ENCODE data around the gene ITGBL1.
A peak's percentile ranks its signal among the peaks of the same experiment; 100 is the strongest.

ITGBL1 gene

GRCh38 chr13:101624210-101624922 is 171.9 kb downstream of the ITGBL1 start:
- H3K4me3 ChIP-seq (ENCODE audit: low read length) = no peak overlapping the region
- H3K9ac ChIP-seq (ENCODE audit: low read length) = peak overlapping the region; percentile 36
- H3K9me3 ChIP-seq (ENCODE audit: control insufficient read depth, low read length) = no peaks in the 10 kb centered on the region
- H3K27me3 ChIP-seq (ENCODE audit: control insufficient read depth, insufficient read depth, low read length) = no peaks in the 10 kb centered on the region
- H3K36me3 ChIP-seq (ENCODE audit: control insufficient read depth, insufficient read depth, low read length) = no peaks in the 10 kb centered on the region
- peaks cover 17% of the 10 kb centered on the region for H3K4me1 ChIP-seq (ENCODE audit: control insufficient read depth, insufficient read depth, low read length)

- Histone ChIP-seq H3K4me1 (ENCODE audit: control insufficient read depth, insufficient read depth, low read length) (peaks cover 17% of the 10 kb centered on the region), H3K36me3 (ENCODE audit: control insufficient read depth, insufficient read depth, low read length) (no peaks in the 10 kb centered on the region), H3K4me3 (ENCODE audit: low read length) (no peak overlapping the region), H3K9me3 (ENCODE audit: control insufficient read depth, low read length) (no peaks in the 10 kb centered on the region), H3K27me3 (ENCODE audit: control insufficient read depth, insufficient read depth, low read length) (no peaks in the 10 kb centered on the region), H3K9ac (ENCODE audit: low read length) (peak overlapping the region; percentile 36)
These were observed 172.5 kb downstream of the ITGBL1 start for GRCh38 chr13:101624981-101625380.

- Histone ChIP-seq H3K9ac (ENCODE audit: low read length) (peak overlapping the region; percentile 30), H3K27me3 (ENCODE audit: control insufficient read depth, insufficient read depth, low read length) (no peaks in the 10 kb centered on the region), H3K4me1 (ENCODE audit: control insufficient read depth, insufficient read depth, low read length) (peaks cover 17% of the 10 kb centered on the region), H3K4me3 (ENCODE audit: low read length) (peak overlapping the region; percentile 1), H3K36me3 (ENCODE audit: control insufficient read depth, insufficient read depth, low read length) (no peaks in the 10 kb centered on the region), H3K9me3 (ENCODE audit: control insufficient read depth, low read length) (no peaks in the 10 kb centered on the region)
These were observed 174.6 kb downstream of the ITGBL1 start for GRCh38 chr13:101626925-101627555.

- Histone ChIP-seq H3K9ac (ENCODE audit: low read length) (peak overlapping the region; percentile 30), H3K36me3 (ENCODE audit: control insufficient read depth, insufficient read depth, low read length) (no peaks in the 10 kb centered on the region), H3K4me3 (ENCODE audit: low read length) (peak overlapping the region; percentile 1), H3K9me3 (ENCODE audit: control insufficient read depth, low read length) (no peaks in the 10 kb centered on the region), H3K4me1 (ENCODE audit: control insufficient read depth, insufficient read depth, low read length) (peaks cover 17% of the 10 kb centered on the region), H3K27me3 (ENCODE audit: control insufficient read depth, insufficient read depth, low read length) (no peaks in the 10 kb centered on the region)
These were observed 175.1 kb downstream of the ITGBL1 start for GRCh38 chr13:101627556-101627943.

- H3K27me3 ChIP-seq (ENCODE audit: control insufficient read depth, insufficient read depth, low read length) = no peaks in the 10 kb centered on the region
- H3K9ac ChIP-seq (ENCODE audit: low read length) = no peak overlapping the region
- peaks cover 11% of the 10 kb centered on the region for H3K4me1 ChIP-seq (ENCODE audit: control insufficient read depth, insufficient read depth, low read length)
- no peak overlapping the region for H3K4me3 ChIP-seq (ENCODE audit: low read length)
- H3K36me3 ChIP-seq (ENCODE audit: control insufficient read depth, insufficient read depth, low read length) = no peaks in the 10 kb centered on the region
- no peaks in the 10 kb centered on the region for H3K9me3 ChIP-seq (ENCODE audit: control insufficient read depth, low read length)
These were observed 176.4 kb downstream of the ITGBL1 start for GRCh38 chr13:101628900-101629299.

- Histone ChIP-seq H3K4me3 (ENCODE audit: low read length) (no peak overlapping the region), H3K27me3 (ENCODE audit: control insufficient read depth, insufficient read depth, low read length) (no peaks in the 10 kb centered on the region), H3K9me3 (ENCODE audit: control insufficient read depth, low read length) (no peaks in the 10 kb centered on the region), H3K9ac (ENCODE audit: low read length) (no peak overlapping the region), H3K4me1 (ENCODE audit: control insufficient read depth, insufficient read depth, low read length) (no peaks in the 10 kb centered on the region), H3K36me3 (ENCODE audit: control insufficient read depth, insufficient read depth, low read length) (no peaks in the 10 kb centered on the region)
These were observed 178.9 kb downstream of the ITGBL1 start for GRCh38 chr13:101631395-101631794.

GRCh38 chr13:101634142-101634541 is 181.7 kb downstream of the ITGBL1 start:
- no peaks in the 10 kb centered on the region for H3K9me3 ChIP-seq (ENCODE audit: control insufficient read depth, low read length)
- H3K27me3 ChIP-seq (ENCODE audit: control insufficient read depth, insufficient read depth, low read length) = no peaks in the 10 kb centered on the region
- H3K9ac ChIP-seq (ENCODE audit: low read length) = no peak overlapping the region
- no peaks in the 10 kb centered on the region for H3K4me1 ChIP-seq (ENCODE audit: control insufficient read depth, insufficient read depth, low read length)
- H3K36me3 ChIP-seq (ENCODE audit: control insufficient read depth, insufficient read depth, low read length) = no peaks in the 10 kb centered on the region
- no peak overlapping the region for H3K4me3 ChIP-seq (ENCODE audit: low read length)

- no peaks in the 10 kb centered on the region for H3K9me3 ChIP-seq (ENCODE audit: control insufficient read depth, low read length)
- no peak overlapping the region for H3K9ac ChIP-seq (ENCODE audit: low read length)
- H3K27me3 ChIP-seq (ENCODE audit: control insufficient read depth, insufficient read depth, low read length) = no peaks in the 10 kb centered on the region
These were observed 187.2 kb downstream of the ITGBL1 start for GRCh38 chr13:101639711-101640110.

GRCh38 chr13:101640788-101641400 is 188.4 kb downstream of the ITGBL1 start:
- Histone ChIP-seq H3K27me3 (ENCODE audit: control insufficient read depth, insufficient read depth, low read length) (no peaks in the 10 kb centered on the region), H3K9me3 (ENCODE audit: control insufficient read depth, low read length) (no peaks in the 10 kb centered on the region), H3K4me3 (ENCODE audit: low read length) (no peak overlapping the region), H3K36me3 (ENCODE audit: control insufficient read depth, insufficient read depth, low read length) (no peaks in the 10 kb centered on the region), H3K9ac (ENCODE audit: low read length) (no peak overlapping the region), H3K4me1 (ENCODE audit: control insufficient read depth, insufficient read depth, low read length) (no peaks in the 10 kb centered on the region)

More at GRCh38 chr13:101639711-101640110, 187.2 kb downstream of the ITGBL1 start:
- Histone ChIP-seq H3K4me1 (ENCODE audit: control insufficient read depth, insufficient read depth, low read length) (no peaks in the 10 kb centered on the region), H3K36me3 (ENCODE audit: control insufficient read depth, insufficient read depth, low read length) (no peaks in the 10 kb centered on the region), H3K4me3 (ENCODE audit: low read length) (no peak overlapping the region)

GRCh38 chr13:101645871-101646270 is 193.4 kb downstream of the ITGBL1 start:
- Histone ChIP-seq H3K4me3 (ENCODE audit: low read length) (no peak overlapping the region), H3K36me3 (ENCODE audit: control insufficient read depth, insufficient read depth, low read length) (no peaks in the 10 kb centered on the region), H3K4me1 (ENCODE audit: control insufficient read depth, insufficient read depth, low read length) (no peaks in the 10 kb centered on the region), H3K9me3 (ENCODE audit: control insufficient read depth, low read length) (no peaks in the 10 kb centered on the region), H3K27me3 (ENCODE audit: control insufficient read depth, insufficient read depth, low read length) (no peaks in the 10 kb centered on the region), H3K9ac (ENCODE audit: low read length) (no peak overlapping the region)

GRCh38 chr13:101647760-101648159 is 195.3 kb downstream of the ITGBL1 start:
- Histone ChIP-seq H3K9me3 (ENCODE audit: control insufficient read depth, low read length) (no peaks in the 10 kb centered on the region), H3K9ac (ENCODE audit: low read length) (no peak overlapping the region), H3K27me3 (ENCODE audit: control insufficient read depth, insufficient read depth, low read length) (no peaks in the 10 kb centered on the region), H3K36me3 (ENCODE audit: control insufficient read depth, insufficient read depth, low read length) (no peaks in the 10 kb centered on the region), H3K4me3 (ENCODE audit: low read length) (no peak overlapping the region), H3K4me1 (ENCODE audit: control insufficient read depth, insufficient read depth, low read length) (no peaks in the 10 kb centered on the region)

GRCh38 chr13:101648766-101649487 is 196.5 kb downstream of the ITGBL1 start:
- Histone ChIP-seq H3K4me1 (ENCODE audit: control insufficient read depth, insufficient read depth, low read length) (no peaks in the 10 kb centered on the region), H3K36me3 (ENCODE audit: control insufficient read depth, insufficient read depth, low read length) (no peaks in the 10 kb centered on the region), H3K27me3 (ENCODE audit: control insufficient read depth, insufficient read depth, low read length) (no peaks in the 10 kb centered on the region), H3K9me3 (ENCODE audit: control insufficient read depth, low read length) (no peaks in the 10 kb centered on the region), H3K4me3 (ENCODE audit: low read length) (no peak overlapping the region), H3K9ac (ENCODE audit: low read length) (no peak overlapping the region)

All from mucosa of stomach (tissue), 1 donor.